GM23248 (cell line): ENCODE data around the gene SHC2.

Experiments used
- EZH2 ChIP-seq: fragments of 200-600 bp; sonication (generic); IDR thresholded peaks from 2 replicates; pipeline ENCODE4 v1.6.1; 2018; ENCODE audit warnings: antibody characterized with exemption, mild to moderate bottlenecking; ENCODE audit not compliant: insufficient read depth, poor library complexity, severe bottlenecking
- EZH2phosphoT487 ChIP-seq: fragments of 200-600 bp; sonication (generic); IDR thresholded peaks from 2 replicates; pipeline ENCODE4 v1.6.1; 2018; ENCODE audit warnings: antibody characterized with exemption, moderate library complexity, mild to moderate bottlenecking, low read depth; ENCODE audit not compliant: insufficient read depth

- TF ChIP-seq EZH2 (no peak), EZH2phosphoT487 (no peak)
Measured at GRCh38 chr19:397321-397720, 63.5 kb downstream of the SHC2 start.
